WI38 (cell line): Measurements from ENCODE around the gene THRB.

Experiments used
- H3K4me3 ChIP-seq: 2 replicates; pipeline ENCODE4 v1.5.1; 2011; ENCODE audit warnings: low read depth, mild to moderate bottlenecking, control low read depth, low read length
- TF ChIP-seq, protein P1 (sequence below): IDR thresholded peaks from 2 replicates; pipeline ENCODE4 v1.5.1; 2012; ENCODE audit warnings: low read depth, mild to moderate bottlenecking, control low read depth, low read length

THRB gene

GRCh38 chr3:24294150-24294549, 200.5 kb downstream of the THRB start:
- no peak overlapping the region for H3K4me3 ChIP-seq
- TF ChIP-seq, protein P1, sequence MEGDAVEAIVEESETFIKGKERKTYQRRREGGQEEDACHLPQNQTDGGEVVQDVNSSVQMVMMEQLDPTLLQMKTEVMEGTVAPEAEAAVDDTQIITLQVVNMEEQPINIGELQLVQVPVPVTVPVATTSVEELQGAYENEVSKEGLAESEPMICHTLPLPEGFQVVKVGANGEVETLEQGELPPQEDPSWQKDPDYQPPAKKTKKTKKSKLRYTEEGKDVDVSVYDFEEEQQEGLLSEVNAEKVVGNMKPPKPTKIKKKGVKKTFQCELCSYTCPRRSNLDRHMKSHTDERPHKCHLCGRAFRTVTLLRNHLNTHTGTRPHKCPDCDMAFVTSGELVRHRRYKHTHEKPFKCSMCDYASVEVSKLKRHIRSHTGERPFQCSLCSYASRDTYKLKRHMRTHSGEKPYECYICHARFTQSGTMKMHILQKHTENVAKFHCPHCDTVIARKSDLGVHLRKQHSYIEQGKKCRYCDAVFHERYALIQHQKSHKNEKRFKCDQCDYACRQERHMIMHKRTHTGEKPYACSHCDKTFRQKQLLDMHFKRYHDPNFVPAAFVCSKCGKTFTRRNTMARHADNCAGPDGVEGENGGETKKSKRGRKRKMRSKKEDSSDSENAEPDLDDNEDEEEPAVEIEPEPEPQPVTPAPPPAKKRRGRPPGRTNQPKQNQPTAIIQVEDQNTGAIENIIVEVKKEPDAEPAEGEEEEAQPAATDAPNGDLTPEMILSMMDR: no peak

- TF ChIP-seq, protein P1: no peak
- H3K4me3 ChIP-seq: no peak overlapping the region
Observed at GRCh38 chr3:24291646-24292045, 203.0 kb downstream of the THRB start.

DNA sequence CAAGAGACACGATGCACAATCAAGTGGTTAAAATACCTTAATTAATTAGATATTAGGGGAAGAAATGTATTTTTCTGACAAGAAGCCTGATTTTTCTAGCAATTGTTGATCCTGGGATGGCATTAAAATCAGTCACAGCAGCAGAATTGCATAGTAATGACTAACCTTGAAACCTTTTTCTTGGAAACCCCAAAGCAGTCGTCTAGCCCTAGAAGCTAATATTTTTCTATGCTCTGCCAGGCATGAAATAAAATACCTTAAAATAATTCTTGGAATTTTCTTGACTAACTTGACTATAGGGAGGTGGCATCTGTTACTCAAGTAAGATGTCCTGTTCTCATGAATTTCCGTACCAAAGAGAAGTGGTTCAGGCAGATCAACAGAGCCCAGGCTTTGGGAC, 204.1 kb downstream of the THRB start:
- TF ChIP-seq, protein P1: no peak
- H3K4me3 ChIP-seq: no peak overlapping the region

GRCh38 chr3:24288496-24289236, 206.0 kb downstream of the THRB start:
- TF ChIP-seq, protein P1: no peak
- H3K4me3 ChIP-seq: no peak overlapping the region

DNA sequence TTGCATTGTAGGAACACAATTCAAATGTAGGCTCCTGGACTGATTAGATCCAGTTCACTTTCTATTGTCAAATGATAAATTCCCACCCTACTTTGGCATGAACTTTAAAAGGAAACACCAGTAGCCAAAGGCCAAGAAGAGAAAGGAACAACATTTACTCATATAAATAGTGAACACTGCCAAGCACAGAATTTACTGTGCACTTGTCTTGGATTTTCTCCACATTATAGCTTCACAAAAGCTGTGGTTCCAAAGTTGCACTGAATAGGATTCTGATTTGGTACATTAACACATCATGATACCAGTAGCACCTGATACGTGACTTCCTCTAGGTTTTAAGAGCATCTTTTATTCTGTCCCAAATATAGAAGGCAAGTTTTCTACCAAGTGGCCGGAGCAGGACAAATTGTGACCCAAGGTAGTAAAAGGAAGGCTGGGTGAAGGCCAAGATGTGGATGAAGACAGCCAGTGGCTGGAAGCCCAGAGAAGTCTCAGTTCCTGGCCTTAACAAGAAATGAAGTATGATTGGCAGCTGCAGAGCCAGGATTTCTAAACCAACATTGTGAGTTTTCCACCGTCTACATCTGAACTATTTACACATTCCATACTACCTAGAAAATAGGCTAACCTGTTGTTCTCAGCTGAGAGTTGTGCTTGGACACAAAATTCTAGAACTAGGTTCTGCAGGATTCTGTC, 206.7 kb downstream of the THRB start:
- TF ChIP-seq, protein P1: no peak
- no peak overlapping the region for H3K4me3 ChIP-seq

GRCh38 chr3:24286405-24286804, 208.2 kb downstream of the THRB start:
- TF ChIP-seq, protein P1: no peak
- H3K4me3 ChIP-seq: no peak overlapping the region

DNA sequence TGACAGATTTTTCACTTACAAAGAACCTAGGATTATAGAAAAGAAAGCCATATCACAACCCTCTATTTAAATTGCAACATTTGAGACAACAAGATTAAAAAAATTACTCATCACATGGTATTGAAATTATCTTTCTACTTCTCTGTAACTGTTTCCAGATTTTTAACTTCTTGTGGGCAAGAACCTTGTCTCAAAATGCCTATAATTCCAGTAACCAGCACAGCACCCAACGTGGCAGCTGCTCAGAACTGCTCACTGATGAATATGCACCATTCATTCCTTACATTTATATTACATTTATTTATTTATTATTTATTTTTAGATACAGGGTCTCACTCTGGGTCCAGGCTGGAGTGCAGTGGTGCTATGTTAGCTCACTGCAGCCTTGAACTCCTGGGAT, 216.1 kb downstream of the THRB start:
- TF ChIP-seq, protein P1: no peak
- H3K4me3 ChIP-seq: no peak overlapping the region
